Spinal cord (tissue), 10 donors: ENCODE data around the gene GRIK1. TPM values are rescaled to one million over a fixed set of nuclear protein-coding genes. Genes with fewer than 3 reads are reported as not detected.

Source experiments
- DNase-seq, 6 donors: peaks; one replicate each; pipeline versions ENCODE4 v3.0.0 to v3.0.0-alpha.2; 2013 to 2015; ENCODE audit warnings: low spot score in 6 of 6, low read depth in 4 of 6
- H3K27ac ChIP-seq: one replicate; pipeline ENCODE4 v1.5.1; 2013; ENCODE audit warnings: low read depth, low read length, control low read depth
- H3K27me3 ChIP-seq: one replicate; pipeline ENCODE4 v1.6.1; 2013; ENCODE audit warnings: low read length; ENCODE audit not compliant: control insufficient read depth, insufficient read depth
- H3K36me3 ChIP-seq: one replicate; pipeline ENCODE4 v1.6.1; 2013; ENCODE audit warnings: low read length; ENCODE audit not compliant: control insufficient read depth, insufficient read depth
- H3K4me1 ChIP-seq: one replicate; pipeline ENCODE4 v1.6.1; 2013; ENCODE audit warnings: low read length; ENCODE audit not compliant: control insufficient read depth, insufficient read depth
- H3K4me3 ChIP-seq: one replicate; pipeline ENCODE4 v1.5.1; 2013; ENCODE audit warnings: low read depth, low read length, control low read depth
- H3K9me3 ChIP-seq: one replicate; pipeline ENCODE4 v1.6.1; 2013; ENCODE audit warnings: low read length; ENCODE audit not compliant: control insufficient read depth, insufficient read depth
- WGBS: methylation state at CpG from one replicate; pipeline ENCODE4 v1.1.5; 2013; ENCODE audit warnings: missing lambda C conversion rate; ENCODE audit not compliant: insufficient coverage; 5-methylcytosine and 5-hydroxymethylcytosine counted together
- polyA plus RNA-seq, 2 donors: library from polyadenylated mRNA; unstranded; fragments of 120-200 nt; gene quantifications; one replicate each; pipeline ENCODE4 v1.2.1, GENCODE V29; 2013; ENCODE audit not compliant: insufficient read length in 2 of 2
- total RNA-seq, 2 donors: library from RNA; depleted of rRNA in 1 of 2; stranded (reverse); fragments of 120-200 nt in 1 of 2; fragments of >200 nt in 1 of 2; gene quantifications; one replicate each; pipeline versions ENCODE4 v1.2.3 to v1.2.4, GENCODE V29; 2013 to 2014
- donor health status: healthy.

GRIK1 gene
- total and polyA plus RNA-seq, 4 donors: 12.0 to 35.0 (median 29.6) TPM

GRCh38 chr21:29803191-29803590 is 136.6 kb downstream of the GRIK1 start:
- no CpG with 5 or more reads among the region's 1 CpG for whole genome bisulfite sequencing
- no peaks in the 10 kb centered on the region for H3K9me3 ChIP-seq
- DNase-seq: no peak
- H3K27me3 ChIP-seq: no peaks in the 10 kb centered on the region
- no peak overlapping the region for H3K4me3 ChIP-seq
- no peaks in the 10 kb centered on the region for H3K4me1 ChIP-seq
- H3K27ac ChIP-seq: no peak overlapping the region
- H3K36me3 ChIP-seq: no peaks in the 10 kb centered on the region

GRCh38 chr21:29801122-29801521 is 138.7 kb downstream of the GRIK1 start:
- Histone ChIP-seq H3K4me3 (no peak overlapping the region), H3K4me1 (no peaks in the 10 kb centered on the region), H3K27me3 (no peaks in the 10 kb centered on the region), H3K36me3 (no peaks in the 10 kb centered on the region), H3K9me3 (no peaks in the 10 kb centered on the region), H3K27ac (no peak overlapping the region)
- DNase-seq: no peak
- no CpG with 5 or more reads among the region's 4 CpGs for WGBS

GRCh38 chr21:29800056-29800455 is 139.7 kb downstream of the GRIK1 start:
- no peaks in the 10 kb centered on the region for H3K27me3 ChIP-seq
- no peak overlapping the region for H3K27ac ChIP-seq
- 71% methylated on average over 3 of the region's 3 CpGs for WGBS
- DNase-seq: no peak
- no peak overlapping the region for H3K4me3 ChIP-seq
- no peaks in the 10 kb centered on the region for H3K4me1 ChIP-seq
- H3K36me3 ChIP-seq: no peaks in the 10 kb centered on the region
- H3K9me3 ChIP-seq: no peaks in the 10 kb centered on the region

GRCh38 chr21:29798840-29799239 is 141.0 kb downstream of the GRIK1 start:
- no peak overlapping the region for H3K27ac ChIP-seq
- H3K36me3 ChIP-seq: no peaks in the 10 kb centered on the region
- DNase-seq: no peak
- no peaks in the 10 kb centered on the region for H3K27me3 ChIP-seq
- H3K4me1 ChIP-seq: no peaks in the 10 kb centered on the region
- no peaks in the 10 kb centered on the region for H3K9me3 ChIP-seq
- no peak overlapping the region for H3K4me3 ChIP-seq
- no CpG with 5 or more reads among the region's 3 CpGs for WGBS

GRCh38 chr21:29797155-29797554 is 142.6 kb downstream of the GRIK1 start:
- Histone ChIP-seq H3K27ac (no peak overlapping the region), H3K9me3 (no peaks in the 10 kb centered on the region), H3K4me1 (no peaks in the 10 kb centered on the region), H3K27me3 (no peaks in the 10 kb centered on the region), H3K4me3 (no peak overlapping the region), H3K36me3 (no peaks in the 10 kb centered on the region)
- DNase-seq: no peak
- WGBS: 83% methylated on average over 1 of the region's 3 CpGs

- no peak for DNase-seq
- Histone ChIP-seq H3K4me3 (no peak overlapping the region), H3K36me3 (no peaks in the 10 kb centered on the region), H3K9me3 (no peaks in the 10 kb centered on the region), H3K27me3 (no peaks in the 10 kb centered on the region), H3K4me1 (no peaks in the 10 kb centered on the region), H3K27ac (no peak overlapping the region)
- WGBS: no CpG with 5 or more reads among the region's 4 CpGs
Measured at GRCh38 chr21:29793712-29794111, 146.1 kb downstream of the GRIK1 start.

GRCh38 chr21:29789393-29789792 is 150.4 kb downstream of the GRIK1 start:
- H3K4me3 ChIP-seq: no peak overlapping the region
- no peaks in the 10 kb centered on the region for H3K27me3 ChIP-seq
- no peak for DNase-seq
- H3K36me3 ChIP-seq: no peaks in the 10 kb centered on the region
- no peaks in the 10 kb centered on the region for H3K4me1 ChIP-seq
- 100% methylated on average over 1 of the region's 3 CpGs for WGBS
- no peaks in the 10 kb centered on the region for H3K9me3 ChIP-seq
- H3K27ac ChIP-seq: no peak overlapping the region

GRCh38 chr21:29788752-29789151 is 151.0 kb downstream of the GRIK1 start:
- Histone ChIP-seq H3K27me3 (no peaks in the 10 kb centered on the region), H3K36me3 (no peaks in the 10 kb centered on the region), H3K27ac (no peak overlapping the region), H3K4me3 (no peak overlapping the region), H3K9me3 (no peaks in the 10 kb centered on the region), H3K4me1 (no peaks in the 10 kb centered on the region)
- no peak for DNase-seq
- WGBS: 80% methylated on average over 1 of the region's 2 CpGs

GRCh38 chr21:29787361-29787909 is 152.4 kb downstream of the GRIK1 start:
- H3K27me3 ChIP-seq: no peaks in the 10 kb centered on the region
- no peaks in the 10 kb centered on the region for H3K4me1 ChIP-seq
- DNase-seq: no peak
- 83% methylated on average over 1 of the region's 5 CpGs for WGBS
- no peak overlapping the region for H3K27ac ChIP-seq
- peaks cover 3% of the 10 kb centered on the region for H3K9me3 ChIP-seq
- H3K4me3 ChIP-seq: no peak overlapping the region
- no peaks in the 10 kb centered on the region for H3K36me3 ChIP-seq

GRCh38 chr21:29786496-29787360 is 153.1 kb downstream of the GRIK1 start:
- Histone ChIP-seq H3K27me3 (no peaks in the 10 kb centered on the region), H3K27ac (no peak overlapping the region), H3K4me1 (no peaks in the 10 kb centered on the region), H3K9me3 (peaks cover 3% of the 10 kb centered on the region), H3K36me3 (no peaks in the 10 kb centered on the region), H3K4me3 (no peak overlapping the region)
- WGBS: no CpG with 5 or more reads among the region's 4 CpGs
- DNase-seq: peak in 1 of 6 donors; percentile 36
